Measurements from ENCODE around the gene UTP3. TPM values are rescaled to one million over a fixed set of nuclear protein-coding genes. Genes with fewer than 3 reads are reported as not detected.
"Not testable (repeated sequence)": the region's sequence is repeated elsewhere in the genome, so short reads cannot be mapped to it uniquely, and the experiment has no call there.

Gene UTP3
- total RNA-seq = 24.5 and 25.3 TPM in 2 replicates

- Histone ChIP-seq H3K4me3 (ENCODE audit: low read depth, low read length) (peak within 1 kb of the TSS; percentile 95), H3K27me3 (ENCODE audit: control insufficient read depth, insufficient read depth, low read length) (no peaks in the 10 kb centered on the region), H3K36me3 (ENCODE audit: control insufficient read depth, insufficient read depth, low read length) (no peaks in the 10 kb centered on the region)
- peak; percentile 95 for TF ChIP-seq CTCF (IDR thresholded peaks at IDR 0.05; ENCODE audit: insufficient read depth, low read length, poor library complexity, severe bottlenecking)
- DNase-seq (ENCODE audit: low read depth) = peak; percentile 93
These were observed at the start of gene UTP3 for GRCh38 chr4:70687821-70688794. TSS of gene UTP3 (plus strand) at chr4:70688532. CDS start at chr4:70688678, 146 bp downstream.

GRCh38 chr4:70640192-70640591 lies 48.1 kb upstream of the UTP3 start:
- H3K36me3 ChIP-seq (ENCODE audit: control insufficient read depth, insufficient read depth, low read length) = no peaks in the 10 kb centered on the region
- H3K4me3 ChIP-seq (ENCODE audit: low read depth, low read length) = no peak overlapping the region

GRCh38 chr4:70650741-70651140 lies 37.6 kb upstream of the UTP3 start:
- H3K27me3 ChIP-seq (ENCODE audit: control insufficient read depth, insufficient read depth, low read length); H3K36me3 ChIP-seq (ENCODE audit: control insufficient read depth, insufficient read depth, low read length); DNase-seq (ENCODE audit: low read depth); H3K4me3 ChIP-seq (ENCODE audit: low read depth, low read length): not testable (repeated sequence)

More at GRCh38 chr4:70640192-70640591, 48.1 kb upstream of the UTP3 start:
- no peak for TF ChIP-seq CTCF (IDR thresholded peaks at IDR 0.05; ENCODE audit: insufficient read depth, low read length, poor library complexity, severe bottlenecking)
- DNase-seq (ENCODE audit: low read depth) = no peak
- H3K27me3 ChIP-seq (ENCODE audit: control insufficient read depth, insufficient read depth, low read length) = no peaks in the 10 kb centered on the region

- H3K36me3 ChIP-seq (ENCODE audit: control insufficient read depth, insufficient read depth, low read length) = no peaks in the 10 kb centered on the region
- no peak for DNase-seq (ENCODE audit: low read depth)
- TF ChIP-seq CTCF (IDR thresholded peaks at IDR 0.05; ENCODE audit: insufficient read depth, low read length, poor library complexity, severe bottlenecking) = peak; percentile 41
- H3K4me3 ChIP-seq (ENCODE audit: low read depth, low read length) = no peak overlapping the region
- no peaks in the 10 kb centered on the region for H3K27me3 ChIP-seq (ENCODE audit: control insufficient read depth, insufficient read depth, low read length)
These were observed 36.3 kb upstream of the UTP3 start for GRCh38 chr4:70651864-70652506.

- no peak for DNase-seq (ENCODE audit: low read depth)
- Histone ChIP-seq H3K36me3 (ENCODE audit: control insufficient read depth, insufficient read depth, low read length) (no peaks in the 10 kb centered on the region), H3K27me3 (ENCODE audit: control insufficient read depth, insufficient read depth, low read length) (no peaks in the 10 kb centered on the region), H3K4me3 (ENCODE audit: low read depth, low read length) (no peak overlapping the region)
- TF ChIP-seq CTCF (IDR thresholded peaks at IDR 0.05; ENCODE audit: insufficient read depth, low read length, poor library complexity, severe bottlenecking) = no peak
These were observed 33.7 kb upstream of the UTP3 start for GRCh38 chr4:70654605-70655011.

GRCh38 chr4:70657326-70657725 lies 31.0 kb upstream of the UTP3 start:
- DNase-seq (ENCODE audit: low read depth) = no peak
- no peaks in the 10 kb centered on the region for H3K27me3 ChIP-seq (ENCODE audit: control insufficient read depth, insufficient read depth, low read length)
- H3K4me3 ChIP-seq (ENCODE audit: low read depth, low read length) = no peak overlapping the region
- TF ChIP-seq CTCF (IDR thresholded peaks at IDR 0.05; ENCODE audit: insufficient read depth, low read length, poor library complexity, severe bottlenecking) = no peak
- no peaks in the 10 kb centered on the region for H3K36me3 ChIP-seq (ENCODE audit: control insufficient read depth, insufficient read depth, low read length)
